HG02885 (cell line): ENCODE results near the gene B4GALNT4.
"Not testable (repeated sequence)": the region's sequence is repeated elsewhere in the genome, so short reads cannot be mapped to it uniquely, and the experiment has no call there.

Source experiments
- ATAC-seq: cut with Tn5 transposase; IDR thresholded peaks from one replicate; pipeline ENCODE4 v1.9.1; 2021; ENCODE audit warnings: mild to moderate bottlenecking; ENCODE audit not compliant: unreplicated experiment, poor library complexity

The B4GALNT4 gene

DNA sequence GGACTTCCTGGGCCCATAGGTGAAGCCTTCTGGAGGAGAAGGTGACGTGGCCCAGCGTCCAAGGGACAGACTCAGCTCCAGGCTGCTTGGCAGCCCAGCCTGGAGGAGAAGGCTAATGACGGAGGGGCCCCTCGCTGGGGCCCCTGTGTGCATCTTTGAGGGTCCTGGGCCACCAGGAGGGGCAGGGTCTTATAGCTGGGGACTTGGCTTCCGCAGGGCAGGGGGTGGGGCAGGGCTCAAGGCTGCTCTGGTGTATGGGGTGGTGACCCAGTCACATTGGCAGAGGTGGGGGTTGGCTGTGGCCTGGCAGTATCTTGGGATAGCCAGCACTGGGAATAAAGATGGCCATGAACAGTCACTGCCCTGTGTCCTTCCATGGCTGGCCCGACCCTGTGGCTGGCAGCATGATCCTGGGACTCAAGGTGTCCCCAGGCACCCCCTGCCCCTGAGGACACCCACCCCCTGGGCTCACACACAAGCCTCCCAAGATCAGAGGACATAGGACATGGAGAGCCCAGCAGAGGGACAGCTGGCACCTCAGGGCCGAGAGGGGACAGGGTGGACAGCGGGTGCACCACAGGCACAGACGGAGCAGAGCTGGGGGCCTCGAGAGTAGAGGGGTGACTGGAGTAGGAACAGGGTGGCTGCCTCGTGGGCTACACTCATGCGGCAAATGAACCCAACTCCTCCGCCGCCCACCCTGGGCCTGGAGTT lies 35.4 kb downstream of the B4GALNT4 start:
- ATAC-seq, result no peak

DNA sequence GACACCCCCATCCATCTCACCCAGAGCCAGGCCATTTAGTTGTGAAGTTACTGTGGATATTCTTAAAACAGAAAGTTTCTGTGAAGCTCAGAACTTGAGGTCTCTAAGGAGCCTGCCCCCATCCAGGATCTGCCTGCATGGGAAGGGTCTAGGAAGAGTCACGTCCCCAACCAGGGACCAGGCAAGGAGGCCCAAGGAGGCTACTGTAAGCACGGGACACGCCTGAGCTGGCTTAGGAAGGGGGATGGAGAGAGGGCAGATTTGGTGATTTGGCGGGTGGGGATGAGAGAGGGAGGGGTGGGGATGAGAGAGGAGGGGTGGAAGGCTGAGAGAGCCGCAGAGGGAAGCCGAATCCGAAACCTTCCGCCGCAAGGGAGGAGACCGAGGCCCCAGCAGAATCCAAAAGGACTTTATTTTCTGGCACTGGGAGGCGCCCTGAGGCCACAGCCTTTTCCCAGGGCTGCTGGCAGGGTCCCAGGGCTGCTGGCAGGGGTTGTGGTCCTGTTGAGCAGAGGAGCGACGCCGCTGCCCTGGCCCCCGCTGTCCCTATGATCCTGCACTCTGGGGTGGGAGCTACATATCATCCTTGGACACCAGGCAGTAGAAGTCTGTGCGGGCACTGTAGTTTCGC lies 36.1 kb downstream of the B4GALNT4 start:
- ATAC-seq, result no peak

DNA sequence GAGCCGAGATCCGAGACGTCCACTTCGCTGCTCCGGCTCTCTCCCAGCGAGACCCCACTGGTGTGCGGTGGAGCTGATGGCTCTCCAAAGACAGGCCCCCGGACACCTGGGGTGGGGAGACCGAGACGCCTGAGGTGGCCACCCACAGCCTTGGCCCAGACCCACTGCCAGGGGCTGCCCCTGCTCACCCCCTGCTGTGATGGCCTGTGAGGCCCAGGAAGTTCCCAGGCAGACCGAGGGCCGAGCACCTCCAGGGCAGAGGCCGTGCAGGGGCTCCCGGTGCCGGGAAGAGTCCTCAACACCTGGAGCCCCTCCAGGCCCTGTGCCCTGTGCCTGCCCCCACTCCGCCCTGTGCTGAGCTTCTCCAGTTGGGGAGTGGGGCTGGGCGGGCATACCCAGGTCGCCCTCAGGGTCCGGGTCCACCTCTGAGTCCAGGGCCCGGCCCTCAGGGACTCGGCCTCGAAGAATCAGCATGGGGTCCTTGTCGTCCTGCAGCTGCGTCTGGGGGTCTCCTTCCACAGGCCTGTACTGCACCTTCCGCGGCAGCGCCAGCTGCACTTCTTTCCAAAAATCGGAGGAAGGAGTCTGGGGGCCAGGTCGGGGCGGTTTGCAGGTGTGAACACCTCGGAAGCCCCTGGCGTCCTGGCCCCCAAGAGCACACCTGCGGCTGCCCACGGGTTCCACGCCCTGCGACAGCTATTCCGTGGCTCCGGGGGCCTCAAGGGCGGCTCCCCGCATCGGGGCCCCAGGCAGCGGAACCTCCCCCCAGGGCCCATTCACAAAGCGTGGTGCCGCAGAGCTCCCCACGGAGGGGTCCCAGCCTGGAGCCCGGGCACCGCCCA lies 36.9 kb downstream of the B4GALNT4 start:
- ATAC-seq, result no peak

DNA sequence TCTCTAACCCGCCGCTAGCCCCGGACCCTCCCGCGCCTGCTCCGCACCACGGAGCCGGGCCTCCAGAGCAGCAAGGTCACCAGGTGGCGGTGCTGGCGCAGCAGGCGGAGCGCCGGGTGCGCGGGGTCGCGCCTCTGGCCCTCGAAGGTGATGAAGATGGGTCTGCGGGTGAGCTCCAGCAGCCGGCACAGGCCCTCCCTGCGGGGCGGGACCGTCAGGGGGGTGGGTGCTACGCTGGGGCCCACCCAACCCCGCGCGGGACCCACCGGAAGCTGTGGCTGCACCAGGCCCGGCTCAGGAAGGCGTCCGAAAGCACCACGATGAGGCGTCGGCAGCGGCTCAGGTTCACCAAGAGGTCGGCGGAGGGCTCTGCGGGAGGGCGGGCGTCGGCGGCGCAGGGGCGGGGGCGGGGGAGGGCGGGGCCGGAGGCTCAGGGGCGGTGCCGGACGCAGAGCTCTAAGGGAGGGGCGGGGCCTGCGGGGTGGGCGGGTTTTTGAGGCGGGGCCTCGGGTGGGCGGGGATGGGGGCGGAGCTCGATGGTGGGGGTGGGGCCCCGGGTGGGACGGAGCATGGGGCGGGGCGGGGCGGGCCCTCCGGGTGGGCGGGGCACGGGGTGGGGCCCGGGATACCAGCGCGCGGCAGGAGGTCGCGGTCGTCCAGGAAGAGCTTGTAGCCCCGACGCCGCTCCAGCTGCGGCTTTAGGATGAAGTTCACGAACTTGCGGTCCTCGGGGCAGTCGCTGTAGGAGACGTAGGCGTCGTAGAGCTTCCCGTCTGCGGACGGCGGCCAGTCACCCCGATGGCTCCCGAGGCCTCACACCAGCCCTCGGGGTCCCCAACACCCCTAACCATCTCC lies 37.7 kb downstream of the B4GALNT4 start:
- ATAC-seq, result peak; percentile 73

DNA sequence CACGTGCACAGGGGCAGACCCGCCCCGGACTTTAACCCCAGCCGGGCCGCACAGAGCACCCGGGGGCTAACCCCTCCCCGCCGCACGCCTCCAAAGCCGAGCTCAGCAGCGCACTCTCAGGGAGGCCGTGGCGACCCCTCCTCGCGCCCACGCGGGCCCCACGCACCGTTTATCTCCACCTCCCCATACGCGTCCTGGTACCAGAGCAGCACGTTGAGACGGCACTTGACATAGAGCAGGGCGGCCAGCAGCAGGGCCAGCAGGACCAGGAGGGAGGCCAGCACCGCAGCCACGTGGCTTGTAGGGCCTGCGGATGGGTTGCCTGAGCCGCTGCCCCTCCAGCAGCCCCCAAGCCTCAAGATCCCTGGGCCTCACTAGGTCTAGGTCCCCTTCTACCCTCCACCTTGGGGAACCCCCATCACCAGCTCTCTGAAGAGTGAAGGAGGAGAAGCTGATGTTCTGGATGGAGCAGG lies 38.4 kb downstream of the B4GALNT4 start:
- ATAC-seq, result no peak

DNA sequence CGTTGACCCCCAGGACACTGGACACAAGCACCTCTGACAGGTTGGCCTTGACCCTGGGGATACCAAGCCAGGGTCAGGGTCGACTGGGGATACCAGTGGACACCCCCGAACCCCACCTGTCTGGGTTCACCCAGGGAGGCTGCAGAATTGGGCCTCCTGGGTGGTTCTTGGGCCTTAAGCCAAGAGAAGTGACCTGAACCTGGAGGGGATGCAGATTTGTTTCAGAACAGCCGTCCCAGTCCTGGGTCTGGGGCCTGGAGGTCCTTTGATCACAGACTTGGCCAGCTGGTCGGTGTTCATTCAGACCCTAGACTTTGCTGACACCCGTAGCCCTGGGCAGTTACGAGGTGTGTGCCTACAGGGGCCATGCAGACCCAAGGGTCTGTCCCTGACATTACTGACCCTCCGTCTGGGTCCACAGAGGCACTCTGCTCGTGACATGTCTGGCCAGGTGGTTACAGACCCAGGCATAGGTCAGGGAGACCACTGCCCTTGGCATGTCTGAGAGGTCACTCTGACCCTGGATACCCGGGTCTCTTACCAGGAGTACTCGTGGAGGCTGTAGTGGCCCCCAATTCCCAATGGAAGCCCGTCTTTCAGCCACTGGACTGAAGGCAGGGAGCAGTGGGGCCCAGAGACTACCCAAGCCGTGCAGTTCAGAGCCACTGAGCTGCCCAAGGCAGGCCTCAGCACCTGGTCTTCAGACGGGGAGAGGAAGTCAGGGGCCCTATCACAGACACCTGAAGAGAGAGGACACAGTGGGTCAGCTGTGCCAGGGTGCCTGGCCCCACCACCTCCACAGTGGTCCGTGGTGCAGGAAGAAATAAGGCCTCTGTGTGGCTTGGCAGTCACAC lies 39.1 kb downstream of the B4GALNT4 start:
- no peak for ATAC-seq

DNA sequence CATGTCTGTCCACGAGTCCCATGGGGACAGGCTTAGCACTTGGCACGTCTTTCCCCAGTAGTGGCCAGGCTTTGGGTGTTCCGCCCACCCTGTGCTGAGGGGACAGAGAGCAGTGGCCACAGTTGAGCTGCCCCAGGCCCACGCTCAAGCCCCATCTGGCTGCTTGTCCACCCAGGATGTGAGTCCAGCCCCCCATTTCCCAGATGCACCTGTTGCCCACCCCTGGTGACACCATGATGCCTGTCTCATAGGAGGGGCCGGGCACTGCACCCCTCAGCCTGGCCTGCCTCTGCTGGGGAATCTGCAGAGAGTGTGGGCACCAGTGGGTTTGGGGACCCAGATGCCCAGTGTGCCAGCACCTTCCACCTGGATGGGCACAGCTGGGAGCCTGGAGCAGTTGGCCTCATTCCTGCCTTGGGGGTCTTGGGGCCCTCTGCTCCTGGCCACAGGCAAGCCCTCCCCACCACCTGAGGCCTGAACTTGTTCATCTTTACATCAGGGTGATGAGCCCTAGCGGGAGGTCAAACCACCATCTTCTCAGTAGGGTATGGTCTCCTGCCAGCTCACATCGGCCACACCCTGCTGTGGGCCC lies 39.8 kb downstream of the B4GALNT4 start:
- no peak for ATAC-seq

DNA sequence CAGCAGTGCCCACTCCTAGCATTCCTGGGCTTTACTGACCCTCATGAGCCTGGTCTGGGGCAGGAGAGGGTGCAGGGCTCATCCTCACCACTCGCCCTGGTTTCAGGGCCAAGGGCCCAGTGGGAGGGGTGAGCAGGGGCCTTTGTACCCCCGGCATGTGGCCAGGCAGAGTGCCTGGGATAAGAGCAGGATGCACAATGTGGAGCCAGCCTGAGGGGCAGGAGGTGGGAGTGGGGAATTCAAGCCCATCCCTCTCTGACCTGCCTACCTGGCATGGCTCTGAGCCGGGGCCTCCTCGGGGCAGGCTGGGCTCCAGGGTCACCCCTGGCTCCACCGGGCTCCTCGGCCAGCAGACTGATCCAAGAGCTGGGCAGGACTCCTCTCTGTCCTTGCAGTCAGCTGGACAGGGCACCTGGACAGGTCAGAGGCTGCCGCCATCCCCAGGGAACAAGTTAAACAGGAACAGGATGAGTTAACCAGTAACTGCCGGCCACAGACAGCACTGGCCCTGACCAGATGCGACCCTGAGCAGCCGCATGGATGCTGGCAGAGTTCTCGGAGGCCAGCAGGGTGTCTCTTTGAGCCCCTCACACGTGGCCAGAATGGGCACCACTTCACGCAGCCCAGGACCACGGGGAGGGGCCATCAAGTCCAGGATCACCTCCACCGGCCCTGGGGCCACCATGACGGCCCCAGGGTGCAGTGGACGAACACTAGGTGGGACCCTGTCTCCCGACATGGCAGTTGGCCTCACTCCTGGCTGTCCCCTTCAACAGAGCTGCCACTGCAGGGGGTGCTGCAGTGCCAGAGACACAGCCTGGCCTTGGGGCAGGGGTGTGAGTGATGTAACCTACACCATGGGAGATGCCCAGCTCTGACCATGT lies 40.5 kb downstream of the B4GALNT4 start:
- ATAC-seq, result no peak

DNA sequence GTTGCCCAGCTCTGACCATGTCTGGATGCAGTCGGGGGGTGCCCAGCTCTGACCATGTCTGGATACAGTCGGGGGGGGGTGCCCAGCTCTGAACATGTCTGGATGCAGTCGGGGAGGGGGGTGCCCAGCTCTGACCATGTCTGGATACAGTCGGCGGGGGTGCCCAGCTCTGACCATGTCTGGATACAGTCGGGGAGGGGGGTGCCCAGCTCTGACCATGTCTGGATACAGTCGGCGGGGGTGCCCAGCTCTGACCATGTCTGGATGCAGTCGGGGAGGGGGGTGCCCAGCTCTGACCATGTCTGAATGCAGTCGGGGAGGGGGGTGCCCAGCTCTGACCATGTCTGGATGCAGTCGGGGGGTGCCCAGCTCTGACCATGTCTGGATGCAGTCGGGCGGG lies 41.4 kb downstream of the B4GALNT4 start:
- ATAC-seq, result not testable (repeated sequence)

DNA sequence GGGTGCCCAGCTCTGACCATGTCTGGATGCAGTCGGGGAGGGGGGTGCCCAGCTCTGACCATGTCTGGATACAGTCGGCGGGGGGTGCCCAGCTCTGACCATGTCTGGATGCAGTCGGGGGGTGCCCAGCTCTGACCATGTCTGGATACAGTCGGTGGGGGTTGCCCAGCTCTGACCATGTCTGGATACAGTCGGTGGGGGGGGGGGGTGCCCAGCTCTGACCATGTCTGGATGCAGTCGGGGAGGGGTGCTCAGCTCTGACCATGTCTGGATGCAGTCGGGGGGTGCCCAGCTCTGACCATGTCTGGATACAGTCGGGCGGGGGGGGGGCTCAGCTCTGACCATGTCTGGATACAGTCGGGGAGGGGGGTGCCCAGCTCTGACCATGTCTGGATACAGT lies 42.2 kb downstream of the B4GALNT4 start:
- not testable (repeated sequence) for ATAC-seq

DNA sequence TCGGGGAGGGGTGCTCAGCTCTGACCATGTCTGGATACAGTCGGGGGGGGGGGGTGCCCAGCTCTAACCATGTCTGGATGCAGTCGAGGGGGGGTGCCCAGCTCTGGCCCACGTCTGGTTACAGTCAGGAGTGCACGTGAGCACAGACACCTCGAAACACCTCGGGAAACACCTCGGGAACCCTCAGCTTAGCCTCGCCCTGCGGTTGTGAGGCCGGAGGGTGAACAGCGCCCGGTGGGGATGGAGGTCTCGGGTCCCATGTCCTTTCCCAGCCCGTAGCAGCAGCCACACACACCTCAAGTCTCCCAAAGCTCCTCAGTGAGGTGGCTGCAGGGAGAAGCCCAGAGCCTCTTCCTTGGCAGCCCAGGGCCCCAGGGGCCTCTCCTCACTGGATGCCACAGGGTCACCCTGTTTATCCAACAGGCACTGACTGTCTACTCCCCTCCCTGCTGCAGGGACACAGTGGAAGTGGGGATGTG lies 43.4 kb downstream of the B4GALNT4 start:
- no peak for ATAC-seq

DNA sequence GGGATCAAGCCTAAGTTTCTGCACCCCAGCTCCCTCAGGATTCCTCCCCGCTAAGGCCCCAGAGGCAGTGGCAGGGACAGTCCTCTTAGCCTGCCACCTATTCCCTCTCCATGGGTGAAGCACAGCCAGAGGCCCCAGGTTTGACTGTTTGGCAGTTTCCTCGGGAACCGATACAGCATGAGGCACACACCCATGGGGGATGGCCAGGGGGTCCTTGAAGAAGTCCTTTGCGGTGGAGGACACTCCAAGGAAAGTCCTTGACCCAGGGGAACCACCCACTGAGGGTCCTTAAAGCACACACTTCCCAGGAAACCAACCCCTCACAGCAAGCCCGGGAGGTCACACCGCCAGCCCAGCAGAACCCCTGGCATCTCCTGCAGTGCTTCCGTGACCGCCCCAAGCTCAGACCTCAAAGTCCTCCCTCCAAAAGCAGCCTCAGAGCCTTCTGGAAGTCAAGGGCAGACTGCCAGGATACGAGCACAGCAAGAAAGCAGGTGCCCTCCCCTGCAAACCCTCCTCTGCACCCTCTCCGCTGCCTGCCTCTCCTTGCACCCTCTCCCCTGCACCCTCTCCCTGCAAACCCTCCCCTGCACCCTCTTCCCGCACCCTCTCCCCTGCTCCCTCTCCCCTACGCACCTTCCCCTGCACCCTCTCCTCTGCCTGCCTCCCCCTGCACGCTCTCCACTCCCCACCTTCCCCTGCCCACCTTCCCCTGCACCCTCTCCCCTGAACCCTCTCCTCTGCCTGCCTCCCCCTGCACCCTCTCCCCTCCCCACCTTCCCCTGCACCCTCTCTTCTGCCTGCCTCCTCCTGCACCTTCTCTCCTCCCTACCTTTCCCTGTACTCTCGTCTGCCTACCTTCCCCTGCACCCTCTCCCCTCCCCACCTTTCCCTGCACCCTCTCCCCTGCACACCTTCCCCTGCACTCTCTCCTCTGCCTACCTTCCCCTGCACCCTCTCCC lies 44.1 kb downstream of the B4GALNT4 start:
- ATAC-seq, result no peak

DNA sequence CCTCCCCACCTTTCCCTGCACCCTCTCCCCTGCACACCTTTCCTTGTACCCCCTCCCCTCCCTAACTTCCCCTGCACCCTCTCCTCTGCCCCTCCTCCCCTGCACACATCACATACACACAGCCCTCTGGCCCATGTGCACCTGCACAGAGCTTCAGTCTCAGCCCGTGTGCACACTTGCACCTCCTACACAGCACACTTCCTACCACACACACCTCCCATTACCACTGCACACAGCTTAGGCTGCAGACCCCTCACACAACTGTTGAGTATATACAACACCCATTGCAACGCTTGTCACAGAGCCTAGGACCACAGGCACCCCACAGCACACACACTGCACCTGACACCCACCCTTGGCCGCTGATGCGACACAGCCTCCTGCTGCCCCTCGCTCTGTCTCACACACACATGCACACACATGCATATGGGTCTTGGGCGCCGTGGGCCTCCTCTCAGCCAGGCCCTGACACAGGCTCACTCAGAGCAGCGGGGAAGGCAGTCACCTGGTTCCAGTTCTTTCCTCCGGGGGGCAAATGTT lies 45.1 kb downstream of the B4GALNT4 start:
- no peak for ATAC-seq

DNA sequence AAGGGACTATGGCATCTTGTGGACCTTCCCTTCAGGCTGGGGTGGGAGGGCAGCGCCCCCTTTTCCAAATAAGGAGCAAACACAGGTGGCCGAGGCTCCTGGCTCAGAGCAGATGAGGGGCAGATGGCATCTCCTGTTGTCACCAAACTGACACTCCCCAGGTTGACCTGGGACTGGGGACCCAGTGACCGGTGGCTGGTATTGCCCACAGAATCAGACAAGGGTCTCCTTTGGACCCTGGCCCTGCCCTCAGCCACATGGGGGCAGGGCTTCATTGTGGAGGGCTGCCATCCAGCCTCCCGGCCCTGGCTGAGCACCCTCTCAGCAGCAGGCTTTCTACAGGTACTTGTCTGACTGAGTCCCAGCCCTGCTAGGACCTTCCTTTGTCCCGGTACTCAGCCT lies 46.3 kb downstream of the B4GALNT4 start:
- no peak for ATAC-seq

DNA sequence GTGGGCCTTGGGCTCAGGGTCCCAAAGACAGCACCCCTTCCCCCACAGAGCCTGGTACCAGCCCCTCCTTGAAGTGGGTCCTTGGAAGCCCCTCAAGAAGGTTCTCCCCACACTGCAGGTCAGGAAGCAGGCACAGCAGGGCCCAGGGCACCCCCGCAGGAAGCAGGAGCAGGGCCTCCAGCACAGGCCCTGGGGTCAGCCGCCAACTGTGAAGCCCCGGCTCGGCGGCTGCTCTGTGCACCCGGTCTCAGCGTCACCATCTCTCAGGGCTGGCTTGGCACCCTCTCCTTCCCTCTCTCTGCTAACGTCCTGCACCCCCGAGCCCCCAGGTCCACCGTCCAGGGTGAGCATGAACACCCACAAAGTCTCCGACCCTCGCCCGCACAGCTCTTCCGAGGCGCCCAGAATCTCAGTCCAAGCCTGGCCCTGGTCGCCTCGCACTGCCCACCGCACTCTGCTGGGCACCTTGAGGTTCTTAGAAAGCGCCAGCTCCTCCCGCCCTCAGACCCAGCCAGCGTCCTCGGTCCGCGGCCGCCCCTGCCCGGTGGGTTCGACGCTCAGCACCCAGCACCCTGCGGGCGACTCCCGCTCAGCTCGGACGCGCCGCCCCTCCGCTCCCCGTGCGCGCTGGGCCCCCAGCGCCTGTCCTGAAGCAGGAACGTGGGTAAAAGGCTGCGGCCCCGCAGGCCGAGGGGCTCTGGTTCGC lies 46.9 kb downstream of the B4GALNT4 start:
- no peak for ATAC-seq
